ENCODE results near the gene UNC45A. TPM values are rescaled to one million over a fixed set of nuclear protein-coding genes. Genes with fewer than 3 reads are reported as not detected.
"Not testable (repeated sequence)": the region's sequence is repeated elsewhere in the genome, so short reads cannot be mapped to it uniquely, and the experiment has no call there.

The UNC45A gene
- total RNA-seq, 1 donor from 2014 or later: 25.8 TPM

DNA sequence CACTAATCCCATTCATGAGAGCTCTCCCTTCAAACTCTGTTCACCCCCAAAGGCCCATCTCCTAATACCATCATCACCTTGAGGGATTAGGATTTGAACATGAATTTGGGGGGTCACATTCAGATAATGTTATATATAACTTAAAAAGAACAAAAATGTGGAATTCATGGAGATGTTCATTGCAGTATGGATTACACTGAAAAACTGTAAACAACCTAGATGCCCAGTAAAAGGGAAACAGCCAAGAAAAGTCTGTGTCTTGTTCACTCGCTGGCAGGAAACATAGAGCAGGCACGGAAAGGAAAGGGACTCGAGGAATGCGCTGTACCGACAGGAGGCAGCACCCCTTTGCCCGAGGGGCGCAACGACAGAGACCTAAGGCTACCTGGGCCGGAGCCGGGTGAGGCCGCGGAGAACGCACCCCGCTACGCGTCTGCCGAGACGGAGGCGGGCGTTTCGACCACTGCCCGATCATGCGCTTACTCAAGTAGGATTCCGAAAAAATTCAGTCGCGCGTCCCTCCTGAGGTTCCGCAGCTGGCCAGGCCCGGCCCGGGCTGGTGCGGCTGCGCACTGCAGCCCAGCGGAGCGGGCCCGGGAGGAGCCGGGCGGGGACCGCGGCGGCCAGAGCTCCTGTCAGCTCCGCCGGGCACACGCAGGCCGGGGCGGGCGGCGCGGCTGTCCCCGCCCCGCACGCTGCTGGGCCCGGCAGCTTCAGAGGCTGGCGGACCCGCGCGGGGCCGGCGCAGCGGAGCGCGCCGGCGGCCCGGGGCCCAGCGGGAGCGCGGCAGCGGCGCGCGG is 32.8 kb upstream of the UNC45A start:
- ATAC-seq: peak; percentile 94
- intact Hi-C loops (cut with DNase I): no loop called here
- DNase-seq (ENCODE audit: missing footprints): peak; percentile 90

DNA sequence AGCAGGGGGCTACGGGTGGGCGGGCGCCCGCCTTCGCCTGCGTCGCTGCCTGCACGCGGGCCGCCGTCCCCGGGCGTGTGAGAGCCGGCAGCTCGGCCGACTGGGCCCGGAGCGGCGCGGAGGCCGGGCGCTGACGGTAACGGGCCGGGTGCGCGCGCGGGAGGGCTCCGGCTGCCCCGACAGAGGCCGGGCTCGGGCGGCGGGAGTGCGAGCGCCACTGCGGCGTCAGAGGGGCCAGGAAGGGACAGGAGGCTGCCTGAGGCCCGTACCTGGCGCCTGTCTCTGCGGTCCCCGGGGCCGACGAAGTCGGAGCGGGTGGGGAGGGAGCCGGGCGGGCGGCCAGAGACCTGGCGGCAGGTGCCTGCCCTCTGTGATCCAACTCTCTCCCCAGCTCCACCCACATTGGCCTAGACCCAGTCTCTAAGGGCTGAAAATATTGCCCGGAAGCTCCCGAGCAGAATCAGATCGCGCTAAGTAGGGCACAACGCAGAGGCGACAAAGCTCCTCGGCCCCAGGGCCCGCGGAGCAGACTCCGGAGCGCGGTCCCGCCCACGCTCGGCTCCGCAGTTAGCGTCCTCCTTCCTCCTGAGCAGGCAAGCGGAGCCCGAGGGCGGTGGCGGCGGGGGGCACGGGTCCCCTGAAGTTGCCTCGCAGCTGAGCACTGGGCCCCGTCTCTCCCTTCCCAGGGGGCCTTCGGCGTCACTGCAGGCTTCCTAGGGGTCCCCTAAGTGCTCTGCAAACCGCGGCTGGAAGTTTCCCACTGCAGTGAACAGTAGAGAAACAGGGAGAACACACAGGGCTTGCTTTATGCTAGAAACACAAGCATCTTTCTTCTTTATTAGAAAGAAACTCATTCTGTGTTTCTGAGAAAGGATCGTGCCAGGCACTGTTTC is 32.0 kb upstream of the UNC45A start, which contains the start of gene MAN2A2:
TSS of gene MAN2A2 (plus strand) at position 463 of the 893 bp plus-strand sequence. CDS start 906 bp downstream, outside the sequence.
- intact Hi-C loops (cut with DNase I): loop anchor here (1.0 kb wide), 1 partner anchor 28 kb away; no protein-coding TSS in a partner anchor
- ATAC-seq: peak; percentile 40
- peak; percentile 89 for DNase-seq (ENCODE audit: missing footprints)

DNA sequence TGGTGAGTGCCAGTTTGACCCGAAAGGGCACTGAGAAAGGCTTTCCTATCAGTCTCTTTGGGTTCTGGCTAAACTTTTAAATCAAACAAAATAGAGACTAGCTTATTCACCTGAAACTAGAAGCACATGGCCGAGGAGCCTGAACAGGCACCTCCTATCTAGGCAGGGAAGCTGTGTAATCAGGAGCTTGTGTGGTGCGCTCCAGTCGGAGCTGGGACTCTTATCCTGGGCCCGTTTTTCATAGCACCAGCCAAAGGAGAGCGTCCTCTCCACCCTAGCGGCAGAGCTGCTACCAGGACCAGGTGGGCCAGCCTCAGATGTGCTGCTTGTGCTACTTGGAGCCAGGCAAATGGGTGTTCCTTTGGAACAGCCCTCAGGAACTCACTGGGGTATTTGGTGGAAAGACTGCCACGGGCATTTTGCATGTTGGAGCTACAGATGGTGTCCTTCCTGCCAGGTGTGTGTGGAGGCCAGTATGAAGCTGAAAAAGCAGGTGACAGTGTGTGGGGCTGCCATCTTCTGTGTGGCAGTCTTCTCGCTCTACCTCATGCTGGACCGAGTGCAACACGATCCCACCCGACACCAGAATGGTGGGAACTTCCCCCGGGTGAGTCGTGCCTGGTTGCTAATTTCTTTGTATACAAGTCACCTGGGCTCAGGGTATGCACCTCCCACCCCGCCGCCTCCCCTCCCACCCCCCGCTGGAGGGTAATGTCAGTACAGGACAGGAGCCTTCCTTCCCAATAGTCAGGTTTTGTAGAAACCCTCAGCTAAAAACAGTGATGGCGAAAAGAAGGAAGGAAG is 31.1 kb upstream of the UNC45A start:
- ATAC-seq (no peak), DNase-seq (ENCODE audit: missing footprints) (peak; percentile 49)
- intact Hi-C loops (cut with DNase I): loop anchor here (1.0 kb wide), 1 partner anchor 27 kb away; no protein-coding TSS in a partner anchor

DNA sequence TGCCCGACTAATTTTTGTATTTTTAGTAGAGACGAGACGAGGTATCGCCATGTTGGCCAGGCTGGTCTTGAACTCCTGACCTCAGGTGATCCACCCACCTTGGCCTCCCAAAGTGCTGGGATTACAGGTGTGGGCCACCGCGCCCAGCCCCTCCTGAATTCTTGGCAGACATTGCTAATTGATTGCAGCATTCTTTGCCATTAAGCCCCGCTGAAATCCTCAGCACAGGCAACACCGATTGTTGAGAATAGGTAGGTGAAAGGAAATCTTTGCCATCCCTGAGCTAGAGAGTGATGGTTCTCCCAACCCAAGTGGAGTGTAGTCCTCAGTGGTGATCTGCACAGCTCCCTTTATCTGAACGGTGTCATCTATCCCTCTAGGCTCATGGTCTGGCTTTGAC is 30.3 kb upstream of the UNC45A start:
- no peak for DNase-seq (ENCODE audit: missing footprints)
- no peak for ATAC-seq
- intact Hi-C loops (cut with DNase I): no loop called here

DNA sequence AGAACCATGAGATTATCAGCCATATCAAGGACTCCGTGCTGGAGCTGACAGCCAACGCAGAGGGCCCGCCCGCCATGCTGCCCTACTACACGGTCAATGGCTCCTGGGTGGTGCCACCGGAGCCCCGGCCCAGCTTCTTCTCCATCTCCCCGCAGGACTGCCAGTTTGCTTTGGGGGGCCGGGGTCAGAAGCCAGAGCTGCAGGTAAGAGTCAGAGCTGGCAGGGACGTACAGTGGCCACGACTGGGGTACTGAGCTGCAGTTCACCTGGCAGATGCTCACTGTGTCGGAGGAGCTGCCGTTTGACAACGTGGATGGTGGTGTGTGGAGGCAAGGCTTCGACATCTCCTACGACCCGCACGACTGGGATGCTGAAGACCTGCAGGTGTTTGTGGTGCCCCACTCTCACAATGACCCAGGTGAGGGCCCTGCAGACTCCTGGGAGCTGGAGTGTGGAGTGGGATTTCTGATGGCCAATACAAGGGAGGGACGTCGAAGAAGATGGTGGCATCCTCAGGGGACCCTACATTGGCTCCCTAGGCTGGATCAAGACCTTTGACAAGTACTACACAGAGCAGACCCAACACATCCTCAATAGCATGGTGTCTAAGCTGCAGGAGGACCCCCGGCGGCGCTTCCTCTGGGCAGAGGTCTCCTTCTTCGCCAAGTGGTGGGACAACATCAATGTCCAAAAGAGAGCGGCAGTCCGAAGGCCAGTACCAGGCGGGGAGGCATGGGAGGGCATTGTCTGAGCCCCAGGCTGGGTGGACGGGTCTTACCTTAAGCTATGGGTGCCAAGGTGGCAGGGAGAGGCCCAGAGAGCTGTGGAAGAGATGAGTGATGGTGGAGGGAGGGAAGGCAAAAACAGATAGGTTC is 29.5 kb upstream of the UNC45A start:
- DNase-seq (ENCODE audit: missing footprints) (no peak), ATAC-seq (no peak)
- intact Hi-C loops (cut with DNase I): no loop called here

DNA sequence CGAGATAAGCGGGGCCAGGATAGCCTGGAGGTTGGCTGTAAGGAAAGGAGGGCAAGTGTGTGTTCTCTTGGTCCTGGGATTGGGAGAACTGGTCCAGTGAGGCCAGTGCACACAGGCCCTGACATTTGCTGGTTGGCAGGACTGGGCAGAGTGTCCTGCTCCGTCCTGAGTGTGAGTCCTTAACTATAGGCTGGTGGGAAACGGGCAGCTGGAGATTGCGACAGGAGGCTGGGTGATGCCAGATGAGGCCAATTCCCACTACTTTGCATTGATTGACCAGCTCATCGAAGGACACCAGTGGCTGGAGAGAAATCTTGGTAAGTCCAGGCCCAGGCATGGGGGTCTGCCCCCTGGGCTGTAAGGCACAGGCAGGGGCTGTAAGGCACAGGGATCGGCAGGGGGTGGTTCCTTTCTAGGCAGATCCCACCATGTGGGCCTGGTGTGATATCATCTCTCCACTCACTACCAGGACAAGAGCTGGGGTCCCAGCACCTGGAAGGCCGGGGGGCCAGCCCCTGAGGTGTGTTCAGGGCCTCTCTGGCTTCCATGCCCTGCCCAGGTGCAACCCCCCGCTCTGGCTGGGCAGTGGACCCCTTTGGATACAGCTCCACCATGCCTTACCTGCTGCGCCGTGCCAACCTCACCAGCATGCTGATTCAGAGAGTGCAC is 28.8 kb upstream of the UNC45A start:
- ATAC-seq (no peak), DNase-seq (ENCODE audit: missing footprints) (peak; percentile 55)
- intact Hi-C loops (cut with DNase I): no loop called here

DNA sequence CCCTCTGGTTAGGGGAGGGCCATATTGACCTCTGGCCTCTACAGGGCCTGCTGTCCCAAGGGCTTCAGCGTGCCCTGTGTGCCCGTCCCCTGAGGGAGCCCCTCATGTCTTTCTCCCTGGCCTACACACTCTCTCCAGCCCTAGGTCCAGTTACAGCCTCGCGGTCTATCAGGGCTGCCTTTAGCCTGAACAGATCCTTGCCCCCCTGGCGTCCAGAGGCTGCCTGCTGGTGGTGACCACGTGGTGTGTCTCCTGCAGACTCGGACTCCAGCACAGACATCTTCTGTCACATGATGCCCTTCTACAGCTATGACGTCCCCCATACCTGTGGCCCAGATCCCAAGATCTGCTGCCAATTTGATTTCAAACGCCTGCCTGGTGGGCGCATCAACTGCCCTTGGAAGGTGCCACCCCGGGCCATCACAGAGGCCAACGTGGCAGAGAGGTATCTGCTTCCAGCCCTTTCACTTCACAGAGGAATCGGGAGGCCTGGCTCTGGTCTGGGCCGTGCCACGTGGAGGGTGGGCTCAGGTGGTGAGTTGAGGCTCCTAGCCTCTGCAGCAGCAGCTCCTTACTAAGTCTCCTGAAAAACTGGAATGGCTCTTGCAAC is 27.9 kb upstream of the UNC45A start:
- intact Hi-C loops (cut with DNase I): no loop called here
- ATAC-seq: no peak
- peak; percentile 53 for DNase-seq (ENCODE audit: missing footprints)

DNA sequence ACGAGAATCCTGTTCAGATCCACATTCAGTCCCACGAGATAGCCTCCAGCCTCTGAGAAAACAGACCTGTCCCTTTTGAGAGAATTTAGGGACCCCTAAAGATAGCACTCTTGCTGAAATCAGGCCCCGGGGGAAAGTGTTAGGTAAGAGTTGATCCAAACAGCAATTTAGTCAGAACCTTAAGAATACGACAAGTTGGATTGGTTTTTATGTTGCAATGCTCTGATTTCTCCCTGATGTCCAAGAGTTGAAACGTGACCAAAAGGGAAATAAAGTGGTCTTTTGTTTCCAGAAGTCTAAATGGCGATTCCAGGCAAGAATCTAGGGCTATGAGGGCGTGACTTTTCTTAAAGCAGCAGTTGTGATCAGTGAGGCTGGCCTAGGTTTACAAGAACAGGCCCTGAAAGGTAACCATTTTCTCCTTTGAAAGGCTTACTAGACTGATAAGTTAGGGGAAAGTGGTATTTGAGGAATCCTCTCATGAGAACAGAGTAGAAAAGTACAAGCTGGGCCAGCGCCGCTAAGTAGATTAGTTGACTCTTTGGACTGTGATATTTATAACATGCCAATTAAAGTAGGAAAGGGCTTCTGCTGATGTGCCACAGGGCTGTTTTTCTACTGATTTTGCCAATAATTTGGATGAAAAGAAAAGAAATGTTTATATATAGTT is 27.1 kb upstream of the UNC45A start:
- intact Hi-C loops (cut with DNase I): no loop called here
- peak; percentile 47 for ATAC-seq
- no peak for DNase-seq (ENCODE audit: missing footprints)

DNA sequence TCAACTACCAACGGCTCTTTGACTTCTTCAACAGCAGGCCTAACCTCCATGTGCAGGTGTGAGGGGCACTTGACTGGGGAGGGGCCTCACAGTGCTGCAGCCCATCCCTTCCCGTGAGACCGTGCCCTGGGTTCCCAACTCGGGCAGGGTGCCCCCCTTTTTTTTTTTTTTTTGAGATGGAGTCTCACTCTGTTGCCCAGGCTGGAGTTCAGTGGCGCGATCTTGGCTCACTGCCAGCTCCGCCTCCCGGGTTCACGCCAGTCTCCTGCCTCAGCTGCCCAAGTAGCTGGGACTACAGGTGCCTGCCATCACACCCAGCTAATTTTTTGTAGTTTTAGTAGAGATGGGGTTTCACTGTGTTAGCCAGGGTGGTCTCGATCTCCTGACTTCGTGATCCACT is 25.6 kb upstream of the UNC45A start:
- ATAC-seq; intact Hi-C loops (cut with DNase I); DNase-seq (ENCODE audit: missing footprints): not testable (repeated sequence)

DNA sequence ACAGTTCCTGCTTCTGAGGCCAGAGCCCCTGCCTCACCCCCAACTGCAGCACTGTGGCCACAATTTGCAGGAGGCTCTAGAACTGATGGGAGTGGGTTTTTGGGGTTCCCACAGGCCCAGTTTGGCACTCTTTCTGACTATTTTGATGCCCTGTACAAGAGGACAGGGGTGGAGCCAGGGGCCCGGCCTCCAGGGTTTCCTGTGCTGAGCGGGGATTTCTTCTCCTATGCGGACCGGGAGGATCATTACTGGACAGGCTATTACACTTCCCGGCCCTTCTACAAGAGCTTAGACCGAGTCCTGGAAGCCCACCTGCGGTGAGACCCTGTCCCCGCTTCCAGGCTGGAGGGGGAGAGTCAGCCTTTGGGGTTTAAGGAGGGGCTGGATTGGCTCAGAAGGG is 25.1 kb upstream of the UNC45A start:
- DNase-seq (ENCODE audit: missing footprints): no peak
- intact Hi-C loops (cut with DNase I): no loop called here
- no peak for ATAC-seq

DNA sequence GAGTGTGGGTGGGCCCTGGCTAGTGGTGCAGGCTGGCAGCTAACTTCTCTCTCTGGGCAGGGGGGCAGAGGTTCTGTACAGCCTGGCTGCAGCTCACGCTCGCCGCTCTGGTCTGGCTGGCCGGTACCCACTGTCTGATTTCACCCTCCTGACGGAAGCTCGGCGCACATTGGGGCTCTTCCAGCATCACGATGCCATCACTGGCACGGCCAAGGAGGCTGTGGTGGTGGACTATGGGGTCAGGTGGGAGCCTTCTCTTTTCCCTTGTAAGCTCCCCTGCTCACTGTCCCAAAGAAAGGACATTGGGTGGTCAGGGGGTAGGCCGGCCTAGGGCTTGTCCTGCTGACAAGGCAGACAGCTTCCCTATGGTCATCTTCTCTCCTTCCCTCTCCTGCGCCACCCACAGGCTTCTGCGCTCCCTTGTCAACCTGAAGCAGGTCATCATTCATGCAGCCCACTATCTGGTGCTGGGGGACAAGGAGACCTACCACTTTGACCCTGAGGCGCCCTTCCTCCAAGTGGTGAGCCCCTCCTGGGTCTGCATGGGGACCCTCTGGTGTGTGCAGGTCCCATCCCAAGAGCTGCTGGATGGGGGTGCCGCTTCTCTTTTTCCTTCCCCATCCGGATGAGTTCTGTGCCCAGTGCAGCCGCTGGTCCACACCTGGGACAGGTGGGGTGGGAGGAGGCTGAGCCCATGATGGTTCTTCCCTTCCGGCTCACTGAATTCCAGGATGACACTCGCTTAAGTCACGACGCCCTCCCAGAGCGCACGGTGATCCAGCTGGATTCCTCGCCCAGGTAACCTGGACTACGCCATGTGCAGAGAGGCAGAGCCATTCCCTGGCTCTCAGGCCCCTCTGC is 24.4 kb upstream of the UNC45A start:
- intact Hi-C loops (cut with DNase I): no loop called here
- DNase-seq (ENCODE audit: missing footprints) (no peak), ATAC-seq (no peak)

DNA sequence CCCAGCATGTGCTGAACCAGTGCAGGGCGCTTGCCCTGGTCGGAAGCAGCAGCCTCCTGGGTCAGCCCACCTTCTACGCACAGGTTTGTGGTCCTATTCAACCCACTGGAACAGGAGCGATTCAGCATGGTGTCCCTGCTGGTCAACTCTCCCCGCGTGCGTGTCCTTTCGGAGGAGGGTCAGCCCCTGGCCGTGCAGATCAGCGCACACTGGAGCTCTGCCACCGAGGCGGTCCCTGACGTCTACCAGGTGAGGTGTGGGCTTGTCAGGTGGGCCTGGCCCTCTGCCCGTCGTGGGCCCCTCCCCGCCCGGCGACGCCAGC is 23.8 kb upstream of the UNC45A start:
- intact Hi-C loops (cut with DNase I): no loop called here
- no peak for DNase-seq (ENCODE audit: missing footprints)
- no peak for ATAC-seq

DNA sequence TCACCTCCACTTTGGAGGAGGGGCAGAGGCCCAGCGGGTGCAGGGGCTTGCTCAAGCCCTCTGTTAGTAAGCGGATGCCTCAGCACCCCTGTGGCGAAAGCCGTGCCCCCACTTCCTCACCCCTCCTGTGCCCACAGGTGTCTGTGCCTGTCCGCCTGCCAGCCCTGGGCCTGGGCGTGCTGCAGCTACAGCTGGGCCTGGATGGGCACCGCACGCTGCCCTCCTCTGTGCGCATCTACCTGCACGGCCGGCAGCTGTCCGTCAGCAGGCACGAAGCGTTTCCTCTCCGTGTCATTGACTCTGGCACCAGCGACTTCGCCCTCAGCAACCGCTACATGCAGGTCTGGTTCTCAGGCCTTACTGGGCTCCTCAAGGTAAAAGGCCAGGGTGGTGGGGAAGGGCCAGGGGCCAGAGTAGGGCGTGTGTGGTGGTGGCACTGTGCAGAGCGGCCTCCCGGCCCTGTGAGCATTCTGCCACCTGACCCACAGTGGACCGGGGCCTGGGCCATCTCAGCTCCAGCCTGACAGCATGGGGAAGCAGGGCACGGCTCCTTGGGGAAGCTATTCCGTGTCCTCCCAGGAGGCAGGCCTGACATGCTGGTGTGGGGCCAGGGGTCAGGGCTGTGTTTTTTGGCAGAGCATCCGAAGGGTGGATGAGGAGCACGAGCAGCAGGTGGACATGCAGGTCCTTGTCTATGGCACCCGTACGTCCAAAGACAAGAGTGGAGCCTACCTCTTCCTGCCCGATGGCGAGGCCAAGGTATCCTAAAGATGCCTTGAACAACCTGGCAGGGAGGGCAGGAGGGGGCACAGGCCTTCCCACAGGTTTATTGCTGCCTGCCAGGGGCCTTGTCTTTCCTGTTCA is 22.9 kb upstream of the UNC45A start:
- intact Hi-C loops (cut with DNase I): no loop called here
- ATAC-seq (no peak), DNase-seq (ENCODE audit: missing footprints) (no peak)

DNA sequence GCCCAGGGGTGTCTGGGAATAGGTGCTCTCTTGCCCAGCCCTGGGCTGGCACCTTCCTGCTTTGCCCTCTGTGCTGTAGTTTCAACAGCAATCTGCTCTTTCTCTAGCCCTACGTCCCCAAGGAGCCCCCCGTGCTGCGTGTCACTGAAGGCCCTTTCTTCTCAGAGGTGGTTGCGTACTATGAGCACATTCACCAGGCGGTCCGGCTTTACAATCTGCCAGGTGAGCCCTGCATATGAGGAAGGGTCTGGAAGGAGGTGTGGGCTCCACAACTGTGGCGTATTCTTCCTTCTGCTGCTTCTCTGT is 22.4 kb upstream of the UNC45A start:
- ATAC-seq: no peak
- intact Hi-C loops (cut with DNase I): no loop called here
- DNase-seq (ENCODE audit: missing footprints): no peak

DNA sequence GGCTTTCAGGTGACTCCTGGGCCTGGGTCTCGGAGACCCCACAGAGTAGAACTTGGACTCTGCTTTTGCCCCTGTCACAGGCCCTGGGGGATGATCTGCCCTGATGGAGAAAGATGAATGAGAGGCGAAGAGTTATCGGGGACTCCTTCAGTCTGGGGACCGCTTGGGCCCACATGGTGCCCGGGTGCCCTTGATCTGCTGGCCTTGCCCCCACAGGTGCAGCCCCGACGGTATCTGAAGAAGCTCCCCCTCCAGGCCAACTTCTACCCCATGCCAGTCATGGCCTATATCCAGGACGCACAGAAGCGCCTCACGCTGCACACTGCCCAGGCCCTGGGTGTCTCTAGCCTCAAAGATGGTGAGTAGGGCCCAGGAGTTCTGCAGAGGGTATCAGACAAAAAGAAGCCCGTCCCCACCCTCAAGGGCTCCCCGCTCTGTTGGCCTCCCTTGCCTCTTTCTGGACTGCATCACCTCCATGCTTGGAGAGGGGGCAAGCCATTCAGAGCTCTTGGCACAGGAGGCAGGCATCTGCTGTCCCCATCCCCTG is 21.6 kb upstream of the UNC45A start:
- intact Hi-C loops (cut with DNase I): no loop called here
- DNase-seq (ENCODE audit: missing footprints) (no peak), ATAC-seq (no peak)

Data from Right ventricle myocardium inferior (tissue), 1 donor.